Smooth muscle cell (in vitro differentiated cells): ENCODE data around the gene HSPA6. TPM values are rescaled to one million over a fixed set of nuclear protein-coding genes. Genes with fewer than 3 reads are reported as not detected.
"Not testable (repeated sequence)": the region's sequence is repeated elsewhere in the genome, so short reads cannot be mapped to it uniquely, and the experiment has no call there.

Source experiments
- DNase-seq: peaks from one replicate; lab custom pipeline; 2025; ENCODE audit not compliant: unreplicated experiment; lab: John Stamatoyannopoulos, UW
- H2AFZ ChIP-seq: fragments of 200-600 bp; sonication (generic); 2 replicates; pipeline ENCODE4 v1.6.0; 2016; ENCODE audit warnings: antibody characterized with exemption, low read depth, mild to moderate bottlenecking
- H3F3A ChIP-seq: fragments of 200-600 bp; sonication (generic); 2 replicates; pipeline ENCODE4 v1.6.0; 2017; ENCODE audit warnings: antibody characterized with exemption, low read depth
- H3K27ac ChIP-seq: fragments of 200-600 bp; sonication (generic); 2 replicates; pipeline ENCODE4 v1.5.1; 2016; ENCODE audit warnings: low read depth, mild to moderate bottlenecking
- H3K27me3 ChIP-seq: fragments of 200-600 bp; sonication (generic); 2 replicates; pipeline ENCODE4 v1.6.1; 2016; ENCODE audit warnings: low read depth, mild to moderate bottlenecking
- H3K36me3 ChIP-seq: fragments of 200-600 bp; sonication (generic); 2 replicates; pipeline ENCODE4 v1.5.1; 2016; ENCODE audit warnings: low read depth
- H3K4me1 ChIP-seq: fragments of 200-600 bp; sonication (generic); 2 replicates; pipeline ENCODE4 v1.5.1; 2016; ENCODE audit warnings: low read depth
- H3K4me2 ChIP-seq: fragments of 200-600 bp; sonication (generic); 2 replicates; pipeline ENCODE4 v1.6.0; 2016; ENCODE audit warnings: mild to moderate bottlenecking
- H3K4me3 ChIP-seq: fragments of 200-600 bp; sonication (generic); 2 replicates; pipeline ENCODE4 v1.5.1; 2016; ENCODE audit warnings: mild to moderate bottlenecking
- H3K79me2 ChIP-seq: fragments of 200-600 bp; sonication (generic); 2 replicates; pipeline ENCODE4 v1.6.0; 2016; ENCODE audit warnings: low read depth, mild to moderate bottlenecking
- H3K9ac ChIP-seq: fragments of 200-600 bp; sonication (generic); 2 replicates; pipeline ENCODE4 v1.6.0; 2016; ENCODE audit warnings: low read depth
- H3K9me3 ChIP-seq: fragments of 200-600 bp; sonication (generic); replicated peaks from 2 replicates; pipeline ENCODE4 v1.5.1; 2016; ENCODE audit warnings: low read depth
- H4K20me1 ChIP-seq: fragments of 200-600 bp; sonication (generic); 2 replicates; pipeline ENCODE4 v1.6.0; 2016; ENCODE audit warnings: low read depth
- WGBS: methylation state at CpG from one replicate; pipeline ENCODE4 v1.1.7; 2016; ENCODE audit warnings: low lambda C conversion rate; 5-methylcytosine and 5-hydroxymethylcytosine counted together
- polyA plus RNA-seq: library from polyadenylated mRNA; unstranded; fragments of >200 nt; fragmentation: Nextera tagmentation; extraction: Ambion mirVana; gene quantifications from 2 replicates; pipeline ENCODE4 v1.2.1, GENCODE V29; 2016
- total RNA-seq: library from RNA; depleted of rRNA; stranded (reverse); fragments of >200 nt; gene quantifications from 2 replicates; pipeline ENCODE4 v1.2.3, GENCODE V29; 2014
- TF ChIP-seq, protein P1 (sequence below): fragments of 200-600 bp; sonication (generic); IDR thresholded peaks from 2 replicates; pipeline ENCODE4 v1.5.1; 2017; ENCODE audit warnings: borderline replicate concordance, mild to moderate bottlenecking, antibody characterized with exemption; ENCODE audit not compliant: insufficient read depth, poor library complexity, severe bottlenecking

Gene HSPA6
- total and polyA plus RNA-seq, 2 experiments from 2014 or later = 0.18 to 0.45 TPM

DNA sequence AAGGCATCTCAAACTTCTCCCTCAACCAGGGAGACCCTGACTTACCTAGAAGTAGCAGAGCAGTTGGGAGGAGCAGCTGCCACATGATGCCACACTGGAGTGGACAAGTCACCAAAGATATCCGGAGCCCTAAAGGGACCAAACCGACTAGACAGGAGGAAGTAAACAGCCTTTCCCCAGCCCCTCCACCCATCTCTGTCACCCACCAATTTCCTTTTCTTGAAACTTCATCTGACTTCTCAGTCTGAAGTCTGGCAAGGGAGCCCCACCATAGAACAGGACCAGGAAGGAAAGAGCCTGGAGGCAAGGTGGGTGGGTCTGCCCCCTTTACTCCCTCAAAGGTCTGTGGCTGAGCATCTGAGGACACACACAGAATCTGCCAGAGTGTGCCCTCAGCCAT is 25.3 kb downstream of the HSPA6 start, which contains the start of gene FCGR3A:
FCGR3A (minus strand) TSS at position 167 of the 400 bp plus-strand sequence; CDS start at position 85, 82 bp downstream.
- Histone ChIP-seq H3K9me3 (no peaks in the 10 kb centered on the region), H3K27ac (no peak within 1 kb of the TSS), H3K36me3 (no peaks in the 10 kb centered on the region), H4K20me1 (no peaks in the 10 kb centered on the region), H3K27me3 (no peaks in the 10 kb centered on the region), H3K79me2 (no peaks in the 10 kb centered on the region), H3K9ac (no peak within 1 kb of the TSS), H3F3A (no peaks in the 10 kb centered on the region), H3K4me1 (no peaks in the 10 kb centered on the region), H3K4me2 (no peak within 1 kb of the TSS), H3K4me3 (no peak within 1 kb of the TSS), H2AFZ (no peak within 1 kb of the TSS)
- DNase-seq = no peak
- 91% methylated on average over 2 of the region's 2 CpGs for WGBS
- TF ChIP-seq, protein P1, sequence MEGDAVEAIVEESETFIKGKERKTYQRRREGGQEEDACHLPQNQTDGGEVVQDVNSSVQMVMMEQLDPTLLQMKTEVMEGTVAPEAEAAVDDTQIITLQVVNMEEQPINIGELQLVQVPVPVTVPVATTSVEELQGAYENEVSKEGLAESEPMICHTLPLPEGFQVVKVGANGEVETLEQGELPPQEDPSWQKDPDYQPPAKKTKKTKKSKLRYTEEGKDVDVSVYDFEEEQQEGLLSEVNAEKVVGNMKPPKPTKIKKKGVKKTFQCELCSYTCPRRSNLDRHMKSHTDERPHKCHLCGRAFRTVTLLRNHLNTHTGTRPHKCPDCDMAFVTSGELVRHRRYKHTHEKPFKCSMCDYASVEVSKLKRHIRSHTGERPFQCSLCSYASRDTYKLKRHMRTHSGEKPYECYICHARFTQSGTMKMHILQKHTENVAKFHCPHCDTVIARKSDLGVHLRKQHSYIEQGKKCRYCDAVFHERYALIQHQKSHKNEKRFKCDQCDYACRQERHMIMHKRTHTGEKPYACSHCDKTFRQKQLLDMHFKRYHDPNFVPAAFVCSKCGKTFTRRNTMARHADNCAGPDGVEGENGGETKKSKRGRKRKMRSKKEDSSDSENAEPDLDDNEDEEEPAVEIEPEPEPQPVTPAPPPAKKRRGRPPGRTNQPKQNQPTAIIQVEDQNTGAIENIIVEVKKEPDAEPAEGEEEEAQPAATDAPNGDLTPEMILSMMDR = no peak

DNA sequence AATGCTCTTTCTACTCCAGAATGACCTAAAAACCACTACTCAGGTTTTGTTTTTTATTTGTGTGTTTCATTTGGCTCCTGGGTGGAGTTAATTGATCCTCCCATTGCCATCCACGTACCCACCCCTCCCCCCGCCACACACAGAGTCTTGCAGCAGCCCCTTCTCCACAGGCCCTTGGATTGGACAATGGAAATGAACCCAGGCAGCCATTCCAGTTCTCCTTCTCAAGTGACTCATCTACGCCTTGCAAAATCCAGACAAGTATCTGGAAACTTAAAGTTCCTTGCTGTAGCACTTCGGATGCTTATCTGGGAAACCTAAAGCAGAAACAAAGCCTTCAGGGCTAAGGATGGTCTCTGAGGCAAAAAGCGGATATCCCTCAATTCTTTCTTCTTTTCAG is 26.6 kb downstream of the HSPA6 start:
- not testable (repeated sequence) for H3K27ac ChIP-seq, H3F3A ChIP-seq, H3K9ac ChIP-seq, H3K4me3 ChIP-seq, H3K36me3 ChIP-seq, H3K27me3 ChIP-seq, H2AFZ ChIP-seq, H3K4me1 ChIP-seq, H3K4me2 ChIP-seq, DNase-seq, H3K9me3 ChIP-seq, H3K79me2 ChIP-seq, H4K20me1 ChIP-seq
- WGBS = 68% methylated on average over 5 of the region's 5 CpGs

DNA sequence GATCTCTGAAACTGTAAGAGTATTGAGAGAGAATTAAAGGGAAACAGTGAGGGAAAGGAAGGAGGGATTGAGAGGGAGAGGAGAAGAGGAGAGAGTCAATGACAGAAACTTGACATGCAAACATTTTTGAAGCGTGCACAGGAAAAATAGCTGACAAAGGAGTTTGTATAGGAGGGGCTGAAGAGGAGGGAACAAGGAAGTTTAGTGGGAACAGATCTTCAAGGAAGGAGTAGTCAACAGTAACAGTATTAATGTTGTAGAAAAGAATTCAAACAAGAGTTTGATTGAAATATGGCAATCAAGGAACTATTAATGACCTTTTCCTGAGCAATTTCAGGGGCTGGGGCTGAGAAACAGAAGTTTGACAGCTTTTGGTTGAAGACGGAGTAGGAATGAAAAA is 29.3 kb downstream of the HSPA6 start:
- H3K27ac ChIP-seq, H3F3A ChIP-seq, H3K9ac ChIP-seq, H3K4me2 ChIP-seq, H3K9me3 ChIP-seq, H3K79me2 ChIP-seq, H3K4me1 ChIP-seq, H3K36me3 ChIP-seq, H2AFZ ChIP-seq, DNase-seq, H3K4me3 ChIP-seq, H3K27me3 ChIP-seq, H4K20me1 ChIP-seq: not testable (repeated sequence)
- 86% methylated on average over 2 of the region's 2 CpGs for WGBS

- not testable (repeated sequence) for H3F3A ChIP-seq, H2AFZ ChIP-seq, H3K36me3 ChIP-seq, H3K79me2 ChIP-seq, H3K9ac ChIP-seq, H3K4me1 ChIP-seq, H3K4me2 ChIP-seq, DNase-seq, H3K27ac ChIP-seq, H3K27me3 ChIP-seq, H3K9me3 ChIP-seq, H4K20me1 ChIP-seq, H3K4me3 ChIP-seq
- 93% methylated on average over 3 of the region's 3 CpGs for WGBS
These were observed 30.0 kb downstream of the HSPA6 start for GRCh38 chr1:161554340-161554739.

- H3K27ac ChIP-seq, H3K36me3 ChIP-seq, DNase-seq, H3K9me3 ChIP-seq, H3K4me3 ChIP-seq, H2AFZ ChIP-seq, H3K4me1 ChIP-seq, H3K9ac ChIP-seq, H3K4me2 ChIP-seq, H3F3A ChIP-seq, H3K79me2 ChIP-seq, H3K27me3 ChIP-seq, H4K20me1 ChIP-seq: not testable (repeated sequence)
- whole genome bisulfite sequencing = 69% methylated on average over 1 of the region's 1 CpG
These were observed 30.6 kb downstream of the HSPA6 start for GRCh38 chr1:161554815-161555417.

- H3K27ac ChIP-seq, H4K20me1 ChIP-seq, H3K36me3 ChIP-seq, H3K4me3 ChIP-seq, H2AFZ ChIP-seq, DNase-seq, H3K79me2 ChIP-seq, H3K9ac ChIP-seq, H3K9me3 ChIP-seq, H3K4me2 ChIP-seq, H3K4me1 ChIP-seq, H3K27me3 ChIP-seq, H3F3A ChIP-seq: not testable (repeated sequence)
- 90% methylated on average over 3 of the region's 3 CpGs for WGBS
These were observed 31.8 kb downstream of the HSPA6 start for GRCh38 chr1:161556143-161556542.

DNA sequence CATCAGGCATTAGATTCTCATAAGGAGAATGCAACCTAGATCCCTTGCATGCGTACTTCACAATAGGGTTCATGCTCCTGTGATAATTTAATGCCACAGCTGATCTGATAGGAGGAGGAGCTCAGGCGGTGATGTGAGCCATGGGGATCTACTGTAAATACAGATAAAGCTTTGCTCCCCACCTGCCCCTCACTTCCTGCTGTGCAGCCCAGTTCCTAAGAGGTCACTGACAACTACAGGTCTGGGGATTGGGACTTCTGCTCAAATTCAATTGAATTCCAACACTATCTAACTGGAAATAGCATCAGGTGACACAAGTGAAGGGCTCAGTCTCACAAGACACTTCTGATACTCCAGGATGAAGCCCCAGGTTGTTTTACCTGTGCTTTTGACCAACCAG is 32.6 kb downstream of the HSPA6 start:
- H3K79me2 ChIP-seq, H3K27ac ChIP-seq, H3K4me3 ChIP-seq, H3K36me3 ChIP-seq, H3K27me3 ChIP-seq, H3F3A ChIP-seq, H3K9ac ChIP-seq, H2AFZ ChIP-seq, DNase-seq, H4K20me1 ChIP-seq, H3K9me3 ChIP-seq, H3K4me2 ChIP-seq, H3K4me1 ChIP-seq: not testable (repeated sequence)
- 88% methylated on average over 2 of the region's 2 CpGs for WGBS
